Stomach smooth muscle (tissue), 2 donors: ENCODE data around the gene NDRG4.

Experiments
- H3K27ac ChIP-seq: one replicate; pipeline ENCODE4 v1.7.0; 2013; ENCODE audit warnings: mild to moderate bottlenecking, low read length, inconsistent platforms
- H3K27me3 ChIP-seq, 2 donors: one replicate each; pipeline ENCODE4 v1.7.0; 2013; ENCODE audit warnings: low read length in 2 of 2; ENCODE audit not compliant: insufficient read depth in 2 of 2, control insufficient read depth in 1 of 2
- H3K36me3 ChIP-seq, 2 donors: one replicate each; pipeline ENCODE4 v1.7.0; 2013; ENCODE audit warnings: low read length in 2 of 2; ENCODE audit not compliant: control insufficient read depth in 2 of 2, insufficient read depth in 2 of 2
- H3K4me1 ChIP-seq: one replicate; pipeline ENCODE4 v1.7.0; 2013; ENCODE audit warnings: low read length; ENCODE audit not compliant: control insufficient read depth, insufficient read depth
- H3K4me3 ChIP-seq, 2 donors: one replicate each; pipeline ENCODE4 v1.7.0; 2013; ENCODE audit warnings: low read length in 2 of 2
- H3K9ac ChIP-seq, 2 donors: one replicate each; pipeline ENCODE4 v1.7.0; 2013; ENCODE audit warnings: low read length in 2 of 2, mild to moderate bottlenecking in 1 of 2
- H3K9me3 ChIP-seq, 2 donors: one replicate each; pipeline ENCODE4 v1.7.0; 2013; ENCODE audit warnings: low read length in 2 of 2; ENCODE audit not compliant: control insufficient read depth in 2 of 2
- donor health status: healthy.
- donor health status: Pancreatic carcinoma.

NDRG4 gene

GRCh38 chr16:58503863-58504688, 4.1 kb downstream of the NDRG4 start:
- Histone ChIP-seq H3K27me3 (peaks cover 26 to 27% of the 10 kb centered on the region in 2 donors), H3K9ac (no peak overlapping the region), H3K4me3 (no peak overlapping the region)

GRCh38 chr16:58506241-58507194, 6.6 kb downstream of the NDRG4 start:
- H3K4me1 ChIP-seq: peaks cover 5% of the 10 kb centered on the region
- no peaks in the 10 kb centered on the region for H3K36me3 ChIP-seq
- no peak overlapping the region for H3K9ac ChIP-seq
- no peak overlapping the region for H3K27ac ChIP-seq
- H3K4me3 ChIP-seq: no peak overlapping the region
- H3K27me3 ChIP-seq: peaks cover 12 to 17% of the 10 kb centered on the region in 2 donors
- no peaks in the 10 kb centered on the region for H3K9me3 ChIP-seq

More at GRCh38 chr16:58503863-58504688, 4.1 kb downstream of the NDRG4 start:
- H3K27ac ChIP-seq: no peak overlapping the region
- H3K4me1 ChIP-seq: peaks cover 16% of the 10 kb centered on the region
- H3K9me3 ChIP-seq: no peaks in the 10 kb centered on the region
- H3K36me3 ChIP-seq: no peaks in the 10 kb centered on the region

GRCh38 chr16:58507195-58507962, 7.4 kb downstream of the NDRG4 start:
- Histone ChIP-seq H3K4me3 (no peak overlapping the region), H3K9me3 (no peaks in the 10 kb centered on the region), H3K27me3 (peaks cover 5 to 8% of the 10 kb centered on the region in 2 donors), H3K4me1 (peaks cover 4% of the 10 kb centered on the region), H3K9ac (no peak overlapping the region), H3K27ac (no peak overlapping the region), H3K36me3 (no peaks in the 10 kb centered on the region)

- Histone ChIP-seq H3K36me3 (no peaks in the 10 kb centered on the region), H3K27ac (no peak overlapping the region), H3K9ac (no peak overlapping the region), H3K9me3 (no peaks in the 10 kb centered on the region), H3K4me1 (peaks cover 4% of the 10 kb centered on the region), H3K4me3 (no peak overlapping the region), H3K27me3 (peaks cover 0 to 2% of the 10 kb centered on the region in 2 donors)
Measured at GRCh38 chr16:58507963-58508670, 8.2 kb downstream of the NDRG4 start.

GRCh38 chr16:58508671-58509251, 8.8 kb downstream of the NDRG4 start:
- no peaks in the 10 kb centered on the region for H3K9me3 ChIP-seq
- H3K4me3 ChIP-seq: no peak overlapping the region
- no peak overlapping the region for H3K27ac ChIP-seq
- H3K4me1 ChIP-seq: peaks cover 4% of the 10 kb centered on the region
- no peaks in the 10 kb centered on the region for H3K27me3 ChIP-seq
- H3K36me3 ChIP-seq: no peaks in the 10 kb centered on the region
- no peak overlapping the region for H3K9ac ChIP-seq

GRCh38 chr16:58509256-58510096, 9.5 kb downstream of the NDRG4 start:
- H3K4me3 ChIP-seq: no peak overlapping the region
- H3K27me3 ChIP-seq: no peaks in the 10 kb centered on the region
- H3K9me3 ChIP-seq: no peaks in the 10 kb centered on the region
- no peak overlapping the region for H3K9ac ChIP-seq
- peaks cover 6% of the 10 kb centered on the region for H3K4me1 ChIP-seq
- no peaks in the 10 kb centered on the region for H3K36me3 ChIP-seq
- H3K27ac ChIP-seq: no peak overlapping the region

GRCh38 chr16:58510097-58510775, 10.3 kb downstream of the NDRG4 start:
- Histone ChIP-seq H3K4me3 (no peak overlapping the region), H3K36me3 (no peaks in the 10 kb centered on the region), H3K9ac (no peak overlapping the region), H3K27ac (no peak overlapping the region), H3K9me3 (no peaks in the 10 kb centered on the region), H3K27me3 (no peaks in the 10 kb centered on the region), H3K4me1 (peaks cover 11% of the 10 kb centered on the region)

- Histone ChIP-seq H3K36me3 (no peaks in the 10 kb centered on the region), H3K4me1 (peaks cover 11% of the 10 kb centered on the region), H3K9me3 (no peaks in the 10 kb centered on the region), H3K9ac (no peak overlapping the region), H3K4me3 (no peak overlapping the region), H3K27ac (no peak overlapping the region), H3K27me3 (no peaks in the 10 kb centered on the region)
Measured at GRCh38 chr16:58510776-58511628, 11.1 kb downstream of the NDRG4 start.
